SKM-1 treated with dmso at 0.1 percent for 144 hours (cell line): Measurements from ENCODE around the gene RAPGEF3.

Experiments
- DNase-seq: peaks from one replicate; lab custom pipeline; 2025; ENCODE audit not compliant: unreplicated experiment; lab: John Stamatoyannopoulos, UW

Gene RAPGEF3

GRCh38 chr12:47745485-47746041 lies 13.1 kb downstream of the RAPGEF3 start:
- no peak for DNase-seq

- DNase-seq, result no peak
These were observed 13.8 kb downstream of the RAPGEF3 start for GRCh38 chr12:47744778-47745436.

GRCh38 chr12:47744005-47744651 lies 14.6 kb downstream of the RAPGEF3 start:
- DNase-seq, result no peak

- no peak for DNase-seq
These were observed 15.3 kb downstream of the RAPGEF3 start for GRCh38 chr12:47743311-47743860.

GRCh38 chr12:47742253-47742825 lies 16.3 kb downstream of the RAPGEF3 start:
- DNase-seq, result no peak

GRCh38 chr12:47741340-47741703 lies 17.4 kb downstream of the RAPGEF3 start:
- no peak for DNase-seq

- DNase-seq, result no peak
These were observed 17.9 kb downstream of the RAPGEF3 start for GRCh38 chr12:47740606-47741339.

GRCh38 chr12:47739979-47740378 lies 18.7 kb downstream of the RAPGEF3 start:
- DNase-seq, result no peak

GRCh38 chr12:47739297-47739696 lies 19.4 kb downstream of the RAPGEF3 start:
- no peak for DNase-seq

GRCh38 chr12:47737936-47738594 lies 20.6 kb downstream of the RAPGEF3 start:
- no peak for DNase-seq

GRCh38 chr12:47736877-47737676 lies 21.6 kb downstream of the RAPGEF3 start:
- DNase-seq, result no peak

- DNase-seq, result no peak
These were observed 22.5 kb downstream of the RAPGEF3 start for GRCh38 chr12:47736216-47736615.

GRCh38 chr12:47735649-47736048 lies 23.0 kb downstream of the RAPGEF3 start:
- no peak for DNase-seq

- DNase-seq, result no peak
These were observed 23.8 kb downstream of the RAPGEF3 start for GRCh38 chr12:47734725-47735480.

- DNase-seq, result no peak
These were observed 25.5 kb downstream of the RAPGEF3 start for GRCh38 chr12:47733142-47733541.

GRCh38 chr12:47732504-47732903 lies 26.2 kb downstream of the RAPGEF3 start:
- no peak for DNase-seq

- DNase-seq, result no peak
These were observed 27.0 kb downstream of the RAPGEF3 start for GRCh38 chr12:47731723-47732122.

GRCh38 chr12:47730341-47730744 lies 28.3 kb downstream of the RAPGEF3 start:
- DNase-seq, result no peak

- no peak for DNase-seq
These were observed 29.4 kb downstream of the RAPGEF3 start for GRCh38 chr12:47729233-47729632.
